ENCODE measurements around the gene MARK4.

DNA sequence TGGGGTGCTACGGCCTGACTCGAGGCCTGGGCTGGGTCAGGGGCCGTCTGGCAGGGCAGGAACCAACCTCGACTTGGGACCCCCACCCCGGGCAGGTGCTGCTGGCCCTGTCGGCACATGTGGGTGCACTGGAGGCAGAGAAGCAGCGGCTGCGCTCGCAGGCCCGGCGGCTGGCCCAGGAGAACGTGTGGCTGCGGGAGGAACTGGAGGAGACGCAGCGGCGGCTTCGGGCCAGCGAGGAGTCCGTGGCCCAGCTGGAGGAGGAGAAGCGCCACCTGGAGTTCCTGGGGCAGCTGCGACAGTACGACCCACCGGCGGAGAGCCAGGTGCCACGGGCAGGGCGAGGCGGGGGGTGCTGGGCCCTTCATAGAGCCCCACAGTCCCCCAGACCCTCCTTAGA, 95.4 kb downstream of the MARK4 start:
- TF ChIP-seq POLR2AphosphoS5 (IDR thresholded peaks at IDR 0.05; ENCODE audit: low read depth) (no peak), CTCF (conservative IDR thresholded peaks at IDR 0.05; ENCODE audit: low read depth in 2 of 2) (peak in 1 of 2 experiments; percentile 64; a peak in 3 of 4 replicates), JUNB (IDR thresholded peaks at IDR 0.05; ENCODE audit: unreplicated experiment) (no peak), EZH2 (IDR thresholded peaks at IDR 0.05; ENCODE audit: low read depth, unreplicated experiment) (no peak), STAT1 (IDR thresholded peaks at IDR 0.05; ENCODE audit: unreplicated experiment) (no peak), EZH2phosphoT487 (IDR thresholded peaks at IDR 0.05; ENCODE audit: unreplicated experiment) (no peak), CREB1 (CRISPR knock-in tag; IDR thresholded peaks at IDR 0.05; ENCODE audit: low read depth) (no peak)
- TF ChIP-seq, protein P1, sequence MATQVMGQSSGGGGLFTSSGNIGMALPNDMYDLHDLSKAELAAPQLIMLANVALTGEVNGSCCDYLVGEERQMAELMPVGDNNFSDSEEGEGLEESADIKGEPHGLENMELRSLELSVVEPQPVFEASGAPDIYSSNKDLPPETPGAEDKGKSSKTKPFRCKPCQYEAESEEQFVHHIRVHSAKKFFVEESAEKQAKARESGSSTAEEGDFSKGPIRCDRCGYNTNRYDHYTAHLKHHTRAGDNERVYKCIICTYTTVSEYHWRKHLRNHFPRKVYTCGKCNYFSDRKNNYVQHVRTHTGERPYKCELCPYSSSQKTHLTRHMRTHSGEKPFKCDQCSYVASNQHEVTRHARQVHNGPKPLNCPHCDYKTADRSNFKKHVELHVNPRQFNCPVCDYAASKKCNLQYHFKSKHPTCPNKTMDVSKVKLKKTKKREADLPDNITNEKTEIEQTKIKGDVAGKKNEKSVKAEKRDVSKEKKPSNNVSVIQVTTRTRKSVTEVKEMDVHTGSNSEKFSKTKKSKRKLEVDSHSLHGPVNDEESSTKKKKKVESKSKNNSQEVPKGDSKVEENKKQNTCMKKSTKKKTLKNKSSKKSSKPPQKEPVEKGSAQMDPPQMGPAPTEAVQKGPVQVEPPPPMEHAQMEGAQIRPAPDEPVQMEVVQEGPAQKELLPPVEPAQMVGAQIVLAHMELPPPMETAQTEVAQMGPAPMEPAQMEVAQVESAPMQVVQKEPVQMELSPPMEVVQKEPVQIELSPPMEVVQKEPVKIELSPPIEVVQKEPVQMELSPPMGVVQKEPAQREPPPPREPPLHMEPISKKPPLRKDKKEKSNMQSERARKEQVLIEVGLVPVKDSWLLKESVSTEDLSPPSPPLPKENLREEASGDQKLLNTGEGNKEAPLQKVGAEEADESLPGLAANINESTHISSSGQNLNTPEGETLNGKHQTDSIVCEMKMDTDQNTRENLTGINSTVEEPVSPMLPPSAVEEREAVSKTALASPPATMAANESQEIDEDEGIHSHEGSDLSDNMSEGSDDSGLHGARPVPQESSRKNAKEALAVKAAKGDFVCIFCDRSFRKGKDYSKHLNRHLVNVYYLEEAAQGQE (IDR thresholded peaks at IDR 0.05; ENCODE audit: unreplicated experiment) = no peak
- TF ChIP-seq, protein P2, sequence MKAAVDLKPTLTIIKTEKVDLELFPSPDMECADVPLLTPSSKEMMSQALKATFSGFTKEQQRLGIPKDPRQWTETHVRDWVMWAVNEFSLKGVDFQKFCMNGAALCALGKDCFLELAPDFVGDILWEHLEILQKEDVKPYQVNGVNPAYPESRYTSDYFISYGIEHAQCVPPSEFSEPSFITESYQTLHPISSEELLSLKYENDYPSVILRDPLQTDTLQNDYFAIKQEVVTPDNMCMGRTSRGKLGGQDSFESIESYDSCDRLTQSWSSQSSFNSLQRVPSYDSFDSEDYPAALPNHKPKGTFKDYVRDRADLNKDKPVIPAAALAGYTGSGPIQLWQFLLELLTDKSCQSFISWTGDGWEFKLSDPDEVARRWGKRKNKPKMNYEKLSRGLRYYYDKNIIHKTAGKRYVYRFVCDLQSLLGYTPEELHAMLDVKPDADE (IDR thresholded peaks at IDR 0.05) = no peak
